ENCODE results near the gene SLC24A1. TPM values are rescaled to one million over a fixed set of nuclear protein-coding genes. Genes with fewer than 3 reads are reported as not detected.
"Not testable (repeated sequence)": the region's sequence is repeated elsewhere in the genome, so short reads cannot be mapped to it uniquely, and the experiment has no call there.

Gene SLC24A1
- total RNA-seq, 2 experiments from 2014 or later: 3.7 to 4.5 TPM

- H3K9me3 Mint-ChIP-seq (ENCODE audit: insufficient read depth): no peaks in the 10 kb centered on the region
- peaks cover 7% of the 10 kb centered on the region for H3K4me1 Mint-ChIP-seq (ENCODE audit: low read depth)
- H3K27ac Mint-ChIP-seq: peak overlapping the region; percentile 8
- CTCF ChIA-PET: no interaction called here
- DNase-seq: no peak
- H3K4me3 Mint-ChIP-seq: no peak overlapping the region
- ATAC-seq: no peak
- H3K27me3 Mint-ChIP-seq (ENCODE audit: low read depth): no peaks in the 10 kb centered on the region
- POLR2A ChIA-PET: interaction anchor here (0.8 kb wide), 1 partner anchor 12 kb away, joined by 4 read pairs; the partner anchor contains the start of gene INTS14
- peaks cover 34% of the 10 kb centered on the region for H3K36me3 Mint-ChIP-seq (ENCODE audit: low read depth)
These were observed 23.3 kb upstream of the SLC24A1 start for GRCh38 chr15:65598468-65598867.

- POLR2A ChIA-PET: no interaction called here
- no peaks in the 10 kb centered on the region for H3K27me3 Mint-ChIP-seq (ENCODE audit: low read depth)
- no peak overlapping the region for H3K4me3 Mint-ChIP-seq
- peaks cover 7% of the 10 kb centered on the region for H3K4me1 Mint-ChIP-seq (ENCODE audit: low read depth)
- no peaks in the 10 kb centered on the region for H3K9me3 Mint-ChIP-seq (ENCODE audit: insufficient read depth)
- H3K27ac Mint-ChIP-seq: no peak overlapping the region
- H3K36me3 Mint-ChIP-seq (ENCODE audit: low read depth): peaks cover 34% of the 10 kb centered on the region
- ATAC-seq (no peak), DNase-seq (no peak)
- CTCF ChIA-PET: no interaction called here
These were observed 22.1 kb upstream of the SLC24A1 start for GRCh38 chr15:65599677-65600076.

- ATAC-seq: no peak
- DNase-seq: no peak
- peaks cover 10% of the 10 kb centered on the region for H3K4me1 Mint-ChIP-seq (ENCODE audit: low read depth)
- ChIA-PET POLR2A (no interaction called here), CTCF (interaction anchor here (1.0 to 1.4 kb wide), 2 partner anchors 26 to 97 kb away, joined by 3 read pairs; no protein-coding TSS in a partner anchor)
- no peak overlapping the region for H3K27ac Mint-ChIP-seq
- no peaks in the 10 kb centered on the region for H3K27me3 Mint-ChIP-seq (ENCODE audit: low read depth)
- H3K9me3 Mint-ChIP-seq (ENCODE audit: insufficient read depth): no peaks in the 10 kb centered on the region
- peaks cover 23% of the 10 kb centered on the region for H3K36me3 Mint-ChIP-seq (ENCODE audit: low read depth)
- H3K4me3 Mint-ChIP-seq: no peak overlapping the region
These were observed 18.6 kb upstream of the SLC24A1 start for GRCh38 chr15:65603134-65603533.

GRCh38 chr15:65603559-65603958 is 18.2 kb upstream of the SLC24A1 start:
- Mint-ChIP-seq H3K27me3 (ENCODE audit: low read depth) (no peaks in the 10 kb centered on the region), H3K4me1 (ENCODE audit: low read depth) (peaks cover 9% of the 10 kb centered on the region), H3K27ac (no peak overlapping the region), H3K4me3 (no peak overlapping the region), H3K36me3 (ENCODE audit: low read depth) (peaks cover 19% of the 10 kb centered on the region), H3K9me3 (ENCODE audit: insufficient read depth) (no peaks in the 10 kb centered on the region)
- ChIA-PET CTCF (interaction anchor here (1.4 kb wide), 1 partner anchor 97 kb away, joined by 3 read pairs; no protein-coding TSS in a partner anchor), POLR2A (no interaction called here)
- ATAC-seq (no peak), DNase-seq (no peak)

GRCh38 chr15:65610871-65611718 is 10.6 kb upstream of the SLC24A1 start, which contains the start of gene INTS14:
Gene INTS14, minus strand, starts transcription at chr15:65611131. Its CDS starts 3,751 bp downstream, at chr15:65607380.
- ATAC-seq: peak; percentile 99

GRCh38 chr15:65611888-65612615 is 9.7 kb upstream of the SLC24A1 start:
- Mint-ChIP-seq H3K9me3 (ENCODE audit: insufficient read depth) (no peaks in the 10 kb centered on the region), H3K27me3 (ENCODE audit: low read depth) (no peaks in the 10 kb centered on the region), H3K36me3 (ENCODE audit: low read depth) (peaks cover 5% of the 10 kb centered on the region), H3K4me3 (peak overlapping the region; percentile 88), H3K4me1 (ENCODE audit: low read depth) (peaks cover 36% of the 10 kb centered on the region), H3K27ac (peak overlapping the region; percentile 94)
- ATAC-seq (no peak), DNase-seq (no peak)
- ChIA-PET CTCF (interaction anchor here (0.7 to 2.5 kb wide), 6 partner anchors 15 to 244 kb away, joined by 3 to 11 read pairs (median 4); no protein-coding TSS in a partner anchor), POLR2A (interaction anchor here (1.2 to 1.9 kb wide), 4 partner anchors 25 to 618 kb away, joined by 3 to 8 read pairs (median 6); partner anchors contain the start of gene RAB11A)

More at GRCh38 chr15:65610871-65611718, 10.6 kb upstream of the SLC24A1 start, which contains the start of gene INTS14:
- Mint-ChIP-seq H3K36me3 (ENCODE audit: low read depth) (peaks cover 6% of the 10 kb centered on the region), H3K4me3 (peak within 1 kb of the TSS; percentile 88), H3K9me3 (ENCODE audit: insufficient read depth) (no peaks in the 10 kb centered on the region), H3K27ac (peak within 1 kb of the TSS; percentile 94), H3K27me3 (ENCODE audit: low read depth) (no peaks in the 10 kb centered on the region), H3K4me1 (ENCODE audit: low read depth) (peaks cover 36% of the 10 kb centered on the region)
- POLR2A ChIA-PET: interaction anchor here (0.6 to 1.9 kb wide), 14 partner anchors 12 to 1460 kb away, joined by 3 to 8 read pairs (median 4); partner anchors contain the start of genes HACD3 and RAB11A
- CTCF ChIA-PET: interaction anchor here (0.6 to 2.5 kb wide), 15 partner anchors 16 to 259 kb away, joined by 3 to 11 read pairs (median 4); partner anchors contain the start of gene RAB11A
- peak; percentile 94 for DNase-seq

- Mint-ChIP-seq H3K9me3 (ENCODE audit: insufficient read depth) (no peaks in the 10 kb centered on the region), H3K36me3 (ENCODE audit: low read depth) (peaks cover 2% of the 10 kb centered on the region), H3K27me3 (ENCODE audit: low read depth) (no peaks in the 10 kb centered on the region), H3K4me3 (no peak overlapping the region), H3K4me1 (ENCODE audit: low read depth) (peaks cover 36% of the 10 kb centered on the region), H3K27ac (no peak overlapping the region)
- ChIA-PET POLR2A (no interaction called here), CTCF (interaction anchor here (0.7 to 2.5 kb wide), 4 partner anchors 17 to 244 kb away, joined by 3 to 11 read pairs (median 4); no protein-coding TSS in a partner anchor)
- ATAC-seq (no peak), DNase-seq (no peak)
These were observed 9.2 kb upstream of the SLC24A1 start for GRCh38 chr15:65612616-65612946.

- Mint-ChIP-seq H3K27ac (no peak overlapping the region), H3K9me3 (ENCODE audit: insufficient read depth) (no peaks in the 10 kb centered on the region), H3K4me1 (ENCODE audit: low read depth) (peaks cover 33% of the 10 kb centered on the region), H3K27me3 (ENCODE audit: low read depth) (no peaks in the 10 kb centered on the region), H3K36me3 (ENCODE audit: low read depth) (peaks cover 2% of the 10 kb centered on the region), H3K4me3 (no peak overlapping the region)
- ChIA-PET CTCF (interaction anchor here (1.1 kb wide), 1 partner anchor 243 kb away, joined by 3 read pairs; no protein-coding TSS in a partner anchor), POLR2A (no interaction called here)
- ATAC-seq: no peak
- DNase-seq: no peak
These were observed 8.6 kb upstream of the SLC24A1 start for GRCh38 chr15:65612949-65613744.

GRCh38 chr15:65615887-65616286 is 5.9 kb upstream of the SLC24A1 start:
- ATAC-seq; H3K9me3 Mint-ChIP-seq (ENCODE audit: insufficient read depth); H3K4me3 Mint-ChIP-seq; POLR2A ChIA-PET; CTCF ChIA-PET; H3K36me3 Mint-ChIP-seq (ENCODE audit: low read depth); H3K27ac Mint-ChIP-seq; H3K27me3 Mint-ChIP-seq (ENCODE audit: low read depth); DNase-seq: not testable (repeated sequence)
- H3K4me1 Mint-ChIP-seq (ENCODE audit: low read depth): peaks cover 18% of the 10 kb centered on the region

- Mint-ChIP-seq H3K9me3 (ENCODE audit: insufficient read depth) (no peaks in the 10 kb centered on the region), H3K27ac (no peak overlapping the region), H3K4me3 (no peak overlapping the region), H3K27me3 (ENCODE audit: low read depth) (no peaks in the 10 kb centered on the region), H3K4me1 (ENCODE audit: low read depth) (no peaks in the 10 kb centered on the region), H3K36me3 (ENCODE audit: low read depth) (no peaks in the 10 kb centered on the region)
- ATAC-seq (no peak), DNase-seq (no peak)
- CTCF ChIA-PET: interaction anchor here (0.6 kb wide), 1 partner anchor 367 kb away, joined by 3 read pairs; no protein-coding TSS in a partner anchor
- POLR2A ChIA-PET: no interaction called here
These were observed 3.1 kb upstream of the SLC24A1 start for GRCh38 chr15:65618560-65619109.

Data from activated CD8-positive, alpha-beta T cell treated with anti-CD3 and anti-CD28 coated beads, Interleukin-2, amount 10 ng/mL, durations not matched to agents 7 days and 5 days (primary cell).